ENCODE results near the gene KRT13.

The KRT13 gene

GRCh38 chr17:41496803-41497484 lies 8.5 kb downstream of the KRT13 start:
- peak; percentile 33 for DNase-seq (ENCODE audit: low spot score)

DNA sequence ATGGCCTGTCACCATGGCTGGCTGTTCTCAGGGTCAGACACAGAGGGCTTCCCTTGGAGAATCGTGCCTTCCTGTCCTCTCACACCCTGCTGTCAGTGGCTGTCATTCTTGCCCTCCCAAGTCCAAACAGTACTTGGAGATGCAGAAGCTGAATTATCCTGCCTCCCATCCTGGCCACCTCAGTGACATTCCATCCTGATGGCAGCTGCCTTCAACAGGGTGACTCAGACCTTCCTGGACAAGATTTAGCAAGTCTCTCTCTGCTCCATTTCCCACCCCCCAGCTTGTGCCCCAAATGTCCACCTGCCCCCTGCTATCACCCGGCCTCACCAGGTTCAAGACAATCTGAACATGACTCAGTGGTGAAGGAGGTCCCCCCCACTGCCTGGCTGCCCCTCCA lies 10.9 kb downstream of the KRT13 start:
- no peak for DNase-seq (ENCODE audit: low spot score)

DNA sequence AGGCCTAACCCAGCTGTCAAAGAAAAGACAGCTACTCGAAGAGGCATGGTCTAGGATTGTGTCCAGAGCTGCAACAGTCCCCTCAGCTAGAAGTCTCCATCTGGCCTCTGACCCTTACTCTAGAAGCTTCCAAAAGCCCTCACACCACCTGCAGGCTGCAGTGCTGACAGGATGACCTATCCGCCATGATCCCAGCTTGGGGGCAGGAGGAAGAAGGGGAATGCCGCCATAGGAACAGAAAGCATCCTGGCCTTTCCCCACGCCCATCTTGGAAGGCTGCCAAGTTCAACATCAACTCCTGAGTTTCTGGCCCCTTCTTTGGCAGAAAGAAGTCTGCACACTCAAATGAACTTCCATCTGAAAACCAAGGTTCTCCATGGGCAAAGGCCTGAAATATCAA lies 12.6 kb downstream of the KRT13 start:
- DNase-seq (ENCODE audit: low spot score): no peak

DNA sequence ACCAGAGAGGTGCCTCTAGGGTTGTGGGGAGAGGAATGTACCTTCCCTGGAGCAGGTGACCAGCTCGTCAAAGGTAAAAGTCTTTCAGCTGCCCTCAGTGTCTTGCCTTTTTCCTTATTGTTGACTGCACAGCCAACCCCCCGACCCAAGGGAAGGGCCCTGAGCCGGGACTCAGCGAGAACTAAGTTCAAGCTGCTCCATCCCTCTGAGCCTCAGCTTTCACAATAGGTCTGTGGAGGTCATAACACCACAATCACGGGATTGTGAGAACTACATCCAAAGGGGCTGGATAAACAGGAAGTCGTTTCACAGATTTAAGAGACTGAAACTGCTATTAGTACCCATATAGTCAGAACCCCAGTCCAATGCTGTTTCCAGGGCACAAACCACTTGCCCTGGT lies 13.1 kb downstream of the KRT13 start:
- DNase-seq (ENCODE audit: low spot score): no peak

DNA sequence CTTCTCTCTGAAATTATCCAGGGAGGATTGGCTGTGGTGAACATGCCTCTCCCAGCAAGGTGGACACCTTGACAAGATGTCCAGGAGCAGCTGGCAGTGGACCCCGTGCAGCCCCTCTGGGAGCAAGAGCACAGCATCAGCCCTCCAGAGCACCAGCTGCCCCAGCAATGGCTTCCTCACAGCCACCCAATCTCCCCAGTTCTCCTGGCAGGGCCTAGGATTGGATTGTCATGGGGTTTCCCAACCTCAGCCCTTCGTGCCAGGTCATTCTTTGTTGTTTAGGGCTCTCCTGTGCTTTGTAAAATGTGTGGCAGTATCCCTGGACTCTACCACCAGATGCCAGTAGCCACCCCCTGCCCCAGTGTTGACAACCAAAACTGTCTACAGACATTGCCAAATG lies 13.9 kb downstream of the KRT13 start:
- no peak for DNase-seq (ENCODE audit: low spot score)

GRCh38 chr17:41490000-41490990 lies 15.1 kb downstream of the KRT13 start:
- DNase-seq (ENCODE audit: low spot score): no peak

GRCh38 chr17:41489531-41489930 lies 15.9 kb downstream of the KRT13 start, which contains the start of gene KRT36:
Gene KRT36 (minus strand): TSS chr17:41489910. CDS start chr17:41489864, 46 bp downstream.
- no peak for DNase-seq (ENCODE audit: low spot score)

DNA sequence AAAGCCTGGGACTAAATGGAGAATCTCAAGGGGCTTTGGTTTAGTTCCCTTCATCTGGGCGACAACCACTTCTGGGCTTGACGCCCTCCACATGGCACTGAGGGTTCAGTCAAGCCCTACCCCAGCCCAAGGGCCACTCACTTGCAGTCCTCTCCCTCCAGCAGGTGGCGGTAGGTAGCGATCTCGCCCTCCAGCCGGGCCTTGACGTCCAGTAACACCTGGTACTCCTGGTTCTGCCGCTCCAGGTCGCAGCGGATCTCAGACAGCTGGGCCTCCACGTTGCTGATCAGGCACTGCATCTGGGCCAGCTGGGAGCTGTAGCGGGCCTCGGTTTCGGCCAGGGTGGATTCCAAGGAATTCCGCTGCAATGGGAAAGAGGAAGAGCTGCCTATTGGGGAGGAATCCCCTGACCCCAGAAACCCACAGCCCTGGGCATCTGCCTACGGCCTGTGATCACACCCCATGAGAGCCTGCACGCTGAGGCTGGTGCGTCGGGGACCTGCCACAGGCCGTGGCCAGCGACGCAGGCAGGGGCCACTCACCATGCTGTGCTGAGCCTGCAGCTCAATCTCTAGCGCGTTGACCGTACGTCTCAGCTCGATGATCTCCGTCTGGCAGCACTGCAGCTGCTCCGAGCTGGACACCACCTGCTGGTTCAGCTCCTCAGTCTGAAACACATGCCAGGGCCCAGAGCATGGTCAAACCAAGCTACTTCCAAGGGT lies 18.4 kb downstream of the KRT13 start:
- DNase-seq (ENCODE audit: low spot score): no peak

DNA sequence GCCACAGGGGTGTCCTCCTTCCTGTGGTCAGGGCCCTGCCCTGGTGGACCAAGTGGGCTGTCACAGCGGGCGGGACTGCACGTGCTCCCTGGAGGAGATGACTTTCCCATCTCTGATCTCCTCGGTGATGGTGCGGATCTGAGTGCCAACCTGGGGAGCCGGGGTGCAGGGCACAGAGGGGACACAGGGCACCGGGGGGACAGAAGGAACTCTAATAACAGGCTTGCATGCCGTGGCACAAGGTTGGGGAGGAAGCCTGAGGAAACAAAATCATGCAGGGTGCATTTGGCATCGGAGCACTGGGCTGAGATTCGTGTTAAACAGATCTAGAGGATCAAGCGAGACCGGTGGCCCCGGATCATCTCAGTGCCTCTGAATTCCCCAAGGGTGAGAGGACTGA lies 19.1 kb downstream of the KRT13 start:
- DNase-seq (ENCODE audit: low spot score): no peak

DNA sequence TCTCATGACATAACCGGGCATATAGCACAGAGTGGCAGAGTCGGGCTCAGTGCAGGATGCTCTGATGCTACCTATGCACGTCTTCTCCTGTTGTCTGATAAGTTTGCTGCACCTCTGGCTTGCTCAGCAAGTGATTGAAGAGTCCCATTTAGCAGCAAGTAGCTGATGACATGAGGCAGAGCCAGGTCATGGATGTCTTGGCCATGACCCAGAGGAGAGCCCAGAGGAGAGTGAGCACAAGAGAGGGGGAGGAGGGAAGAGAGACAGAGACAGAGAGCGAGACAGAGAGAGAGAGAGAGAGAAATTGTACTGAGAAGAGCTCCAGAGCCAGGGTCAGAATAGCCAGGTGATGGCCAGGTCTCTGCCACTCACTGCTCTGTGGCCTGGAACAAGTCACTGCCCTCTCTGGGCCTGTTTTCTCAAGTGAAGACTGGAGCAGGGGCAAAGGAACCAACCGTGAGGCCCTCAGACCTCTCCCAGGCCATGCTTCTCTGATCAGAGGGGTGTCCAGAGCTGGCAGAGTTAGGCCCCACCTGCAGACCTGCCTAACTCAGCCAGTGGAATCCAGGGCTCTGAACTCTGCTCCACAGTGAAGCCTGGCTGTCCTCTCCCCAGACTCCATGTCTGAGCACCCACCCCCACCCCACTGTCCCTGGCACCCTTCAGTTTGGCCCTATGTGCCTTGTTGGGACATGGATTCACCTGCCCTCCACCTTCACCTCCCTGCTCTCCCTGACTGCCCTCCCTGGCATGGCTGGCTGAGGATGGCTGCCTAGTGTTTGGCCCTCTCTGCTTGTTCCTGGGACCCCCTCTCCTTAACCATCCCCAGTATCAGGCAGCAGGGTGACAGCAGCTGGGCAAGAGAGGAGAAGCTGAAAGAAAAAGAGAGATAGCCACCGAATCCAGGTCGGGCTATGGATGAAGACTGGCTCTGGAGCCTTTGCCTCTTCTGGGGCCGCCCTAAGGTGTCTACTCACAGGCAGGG lies 20.2 kb downstream of the KRT13 start:
- no peak for DNase-seq (ENCODE audit: low spot score)

- no peak for DNase-seq (ENCODE audit: low spot score)
Measured at GRCh38 chr17:41483991-41484826, 21.2 kb downstream of the KRT13 start.

GRCh38 chr17:41483531-41483930 lies 21.9 kb downstream of the KRT13 start:
- no peak for DNase-seq (ENCODE audit: low spot score)

DNA sequence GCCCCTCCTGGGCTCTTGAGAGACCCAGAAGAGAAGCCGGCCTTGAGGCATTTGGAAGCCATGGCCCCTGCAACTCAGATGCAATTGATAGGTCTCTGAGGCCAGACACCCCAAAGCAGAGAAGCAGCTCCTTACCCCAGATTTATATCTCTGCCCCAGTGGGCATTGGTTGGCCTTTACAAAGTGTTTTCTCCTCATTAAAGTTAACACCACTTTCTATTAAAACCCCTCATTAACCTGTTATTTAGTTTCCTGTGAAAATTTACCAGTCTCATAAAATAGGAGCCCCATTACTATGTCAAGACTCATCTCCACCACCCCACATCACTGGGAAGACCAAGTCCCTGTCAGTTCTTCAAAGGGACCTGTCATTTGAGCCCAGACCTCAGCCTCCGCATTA lies 24.4 kb downstream of the KRT13 start, which contains the start of gene KRT35:
TSS of gene KRT35 (minus strand) at position 116 of the 400 bp plus-strand sequence. CDS start at position 62, 54 bp downstream.
- no peak for DNase-seq (ENCODE audit: low spot score)

- no peak for DNase-seq (ENCODE audit: low spot score)
Measured at GRCh38 chr17:41480581-41480980, 24.8 kb downstream of the KRT13 start.

DNA sequence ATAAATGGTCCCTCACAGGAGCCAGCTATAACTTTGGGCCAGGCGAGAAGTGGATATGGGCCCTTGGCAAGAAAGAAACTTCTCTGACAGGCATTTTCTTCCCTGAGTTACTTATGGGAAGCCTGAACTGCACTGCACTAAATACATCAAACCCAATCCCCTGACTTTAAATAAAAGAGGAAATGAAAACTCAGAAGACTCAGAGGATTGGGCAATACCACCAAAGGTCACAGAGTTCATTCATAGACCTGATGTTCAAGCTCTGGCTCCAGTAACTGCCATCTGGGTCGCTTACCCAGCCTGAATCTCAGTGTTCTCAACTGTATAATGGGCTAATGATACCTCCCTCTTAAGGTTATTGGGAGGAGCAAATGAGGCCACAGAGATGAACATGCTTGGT lies 25.3 kb downstream of the KRT13 start:
- DNase-seq (ENCODE audit: low spot score): no peak

GRCh38 chr17:41478237-41478636 lies 27.2 kb downstream of the KRT13 start:
- DNase-seq (ENCODE audit: low spot score): no peak

- no peak for DNase-seq (ENCODE audit: low spot score)
Measured at GRCh38 chr17:41476866-41477815, 28.3 kb downstream of the KRT13 start.

GRCh38 chr17:41475421-41475820 lies 30.0 kb downstream of the KRT13 start:
- no peak for DNase-seq (ENCODE audit: low spot score)

GRCh38 chr17:41474863-41475262 lies 30.5 kb downstream of the KRT13 start:
- DNase-seq (ENCODE audit: low spot score): no peak

Data from SK-N-DZ (cell line).